Activated naive CD4-positive, alpha-beta T cell treated with anti-CD3 and anti-CD28 coated beads, Interleukin-2, amount 50 U/mL, for 16 hours (primary cell): ENCODE data around the gene SOWAHC.

Experiments used
- DNase-seq: peaks from one replicate; pipeline ENCODE4 v3.0.0-alpha.2; 2020

The SOWAHC gene

GRCh38 chr2:109647636-109648035, 33.5 kb downstream of the SOWAHC start:
- DNase-seq: no peak

DNA sequence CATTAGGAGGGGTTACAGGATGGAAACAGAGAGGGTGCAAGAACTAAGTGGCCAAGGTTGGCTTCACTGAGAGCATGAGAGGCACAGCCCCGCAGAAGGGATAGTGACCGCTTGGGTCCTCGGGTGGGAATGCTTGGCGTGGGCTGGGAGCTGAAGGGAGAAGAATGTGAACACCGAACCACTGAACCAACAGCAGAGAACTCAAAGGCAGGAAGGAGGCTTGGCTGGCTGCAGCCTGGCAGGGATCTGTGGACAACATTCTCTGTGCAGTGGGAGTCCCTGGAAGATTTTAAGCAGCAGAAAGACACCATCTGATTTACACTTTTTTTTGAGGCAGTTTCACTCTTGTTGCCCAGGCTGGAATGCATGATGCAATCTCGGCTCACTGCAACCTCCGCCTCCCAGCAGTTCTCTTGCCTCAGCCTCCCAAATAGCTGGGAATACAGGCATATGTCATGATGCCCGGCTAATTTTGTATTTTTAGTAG, 33.9 kb downstream of the SOWAHC start:
- DNase-seq: no peak

DNA sequence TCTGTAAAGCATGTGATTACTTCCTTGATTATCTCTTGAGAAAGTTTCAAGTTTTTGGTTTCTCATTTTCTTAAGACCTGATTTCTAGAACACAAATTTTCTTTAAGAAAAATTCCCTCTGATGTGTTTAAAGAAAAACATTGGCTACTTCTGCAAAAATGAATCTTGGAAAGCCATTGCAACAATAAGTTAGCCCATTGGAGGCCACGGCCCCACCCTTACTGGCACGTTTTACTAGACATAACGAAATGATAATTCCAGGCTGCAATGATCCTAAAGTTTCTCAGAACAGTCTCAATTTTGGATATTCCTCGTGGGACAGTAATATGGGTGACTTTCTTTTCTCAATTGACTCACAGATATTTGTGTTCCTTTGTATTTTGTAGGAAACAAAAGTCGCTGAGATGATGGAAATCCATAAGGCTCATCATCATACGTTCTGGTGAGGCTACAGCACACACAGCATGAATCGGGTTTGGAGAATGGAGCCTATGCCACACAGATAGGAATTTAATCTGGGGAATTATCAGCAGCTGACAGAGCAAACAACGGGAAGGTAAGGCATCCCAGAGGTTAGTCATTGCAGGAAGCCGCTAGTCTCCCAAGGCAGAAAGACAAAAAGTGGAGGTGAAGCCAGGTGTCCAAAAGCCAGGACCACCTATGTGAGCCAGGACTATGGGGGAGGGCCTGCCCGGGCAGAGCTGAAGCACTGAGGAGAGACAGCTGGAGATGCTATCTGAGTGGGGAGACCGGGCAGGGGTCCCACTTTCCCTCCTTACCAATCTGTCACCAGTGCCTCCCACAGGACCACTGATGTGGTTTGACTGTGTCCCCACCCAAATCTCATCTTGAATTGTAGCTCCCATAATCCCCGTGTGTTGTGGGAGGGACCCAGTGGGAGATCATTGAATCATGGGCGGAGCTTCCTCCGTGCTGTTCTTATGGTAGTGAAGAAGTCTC, 35.9 kb downstream of the SOWAHC start:
- no peak for DNase-seq

- no peak for DNase-seq
Observed at GRCh38 chr2:109654326-109655050, 40.3 kb downstream of the SOWAHC start.

DNA sequence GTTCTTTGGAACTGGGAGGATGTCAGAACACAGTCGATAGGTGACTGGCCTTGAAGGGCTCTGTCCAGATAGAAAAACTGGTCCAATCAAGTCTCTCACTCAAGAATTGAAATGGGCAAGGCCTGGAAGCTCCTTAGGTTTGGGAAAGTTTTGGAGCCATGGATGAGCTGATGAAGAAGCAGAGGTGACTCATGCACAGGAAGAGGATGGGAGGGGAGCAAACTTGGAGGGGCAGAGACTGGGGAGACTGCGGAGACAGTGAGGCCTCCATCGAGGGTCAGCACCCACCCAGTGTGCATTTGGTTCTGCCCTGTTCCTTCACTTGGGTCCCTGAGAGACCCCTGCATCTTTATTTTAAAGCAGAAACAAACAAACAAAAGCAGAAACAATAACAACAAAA, 41.1 kb downstream of the SOWAHC start:
- DNase-seq: no peak

DNA sequence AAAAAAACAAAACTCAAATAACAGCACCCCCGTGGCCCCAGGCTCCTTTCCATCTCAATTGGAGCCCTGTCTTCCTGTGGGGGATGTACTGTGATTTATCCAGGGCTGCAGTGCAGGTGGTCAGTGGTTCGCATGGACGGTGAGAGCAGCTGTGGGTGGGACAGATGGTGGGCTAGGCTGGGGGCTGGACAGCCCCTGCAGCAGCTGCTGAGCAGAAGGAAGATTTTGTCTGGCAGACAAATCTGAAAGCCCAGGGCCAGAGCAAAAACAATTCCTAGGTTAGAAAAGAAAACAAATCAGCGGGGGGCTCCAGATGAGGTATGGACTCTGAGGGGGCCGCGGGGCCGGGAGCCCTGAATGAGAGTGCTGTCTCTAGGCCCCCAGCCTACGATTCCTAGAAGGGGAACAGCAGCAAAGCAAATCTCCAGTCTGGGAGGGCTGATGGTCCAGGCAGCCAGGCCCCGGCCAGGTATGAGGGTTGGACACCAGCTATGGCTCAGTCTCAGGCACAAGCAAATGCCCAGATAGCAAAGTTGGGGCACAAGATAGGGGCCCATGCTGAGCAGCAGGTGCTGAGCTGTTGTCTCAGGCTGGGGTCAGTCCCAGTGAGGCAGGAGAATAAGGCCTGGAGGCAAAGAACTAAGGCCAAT, 45.4 kb downstream of the SOWAHC start:
- DNase-seq: no peak

DNA sequence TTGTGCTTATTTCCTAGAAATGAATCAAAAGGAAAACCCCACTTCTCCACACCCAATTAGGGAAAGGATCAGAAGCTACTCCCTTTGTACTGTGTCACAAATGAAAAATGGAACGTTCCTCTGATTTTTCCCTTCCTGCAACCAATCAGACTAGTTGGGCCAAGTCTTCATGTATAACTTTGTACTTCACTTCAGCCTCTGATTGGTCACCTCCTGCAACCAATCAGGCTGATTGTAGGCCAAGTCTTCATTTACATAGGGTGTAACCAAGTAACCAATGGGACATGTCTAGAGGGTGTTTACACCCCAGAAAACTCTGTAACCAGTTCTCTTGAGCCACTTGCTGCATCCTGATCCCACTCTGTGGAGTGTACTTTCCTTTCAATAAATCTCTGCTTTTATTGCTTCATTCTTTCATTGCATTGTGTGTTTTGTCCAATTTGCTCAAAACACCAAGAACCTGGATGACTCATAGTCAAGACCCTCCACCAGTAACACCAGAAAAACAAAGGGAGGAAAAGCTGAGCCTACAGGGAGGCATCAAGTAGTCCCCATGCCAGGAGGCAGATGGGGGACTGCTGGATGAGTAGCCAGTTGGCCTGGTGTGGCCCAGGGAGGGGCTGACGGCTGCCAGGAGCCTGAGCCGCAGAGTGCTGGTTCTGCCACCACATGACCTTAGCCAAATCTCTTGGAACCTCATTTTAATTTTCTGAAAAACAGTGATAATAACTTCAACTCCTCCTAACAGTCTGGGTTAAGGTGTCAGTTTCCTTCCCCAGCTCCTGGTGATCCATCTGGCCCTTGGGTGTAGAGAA, 46.1 kb downstream of the SOWAHC start:
- no peak for DNase-seq

DNA sequence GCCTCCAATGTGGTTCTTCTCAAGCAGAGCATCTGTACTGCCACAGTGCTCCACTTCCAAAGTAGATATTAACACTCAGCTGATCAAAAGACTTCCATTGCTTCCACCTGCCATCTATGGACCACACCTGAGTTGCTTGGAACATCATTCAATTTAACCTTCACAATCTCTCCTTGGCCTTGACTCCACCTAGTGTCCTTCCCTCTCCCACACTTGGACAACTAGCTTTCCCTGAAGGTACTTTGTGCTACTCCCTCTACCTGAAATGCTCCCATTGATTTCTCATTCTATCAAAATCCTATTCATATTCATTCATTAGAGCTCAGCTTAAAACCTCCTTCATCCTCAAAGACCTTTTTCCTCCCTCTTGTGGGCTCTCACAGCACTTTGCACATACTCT, 48.7 kb downstream of the SOWAHC start:
- DNase-seq: no peak

DNA sequence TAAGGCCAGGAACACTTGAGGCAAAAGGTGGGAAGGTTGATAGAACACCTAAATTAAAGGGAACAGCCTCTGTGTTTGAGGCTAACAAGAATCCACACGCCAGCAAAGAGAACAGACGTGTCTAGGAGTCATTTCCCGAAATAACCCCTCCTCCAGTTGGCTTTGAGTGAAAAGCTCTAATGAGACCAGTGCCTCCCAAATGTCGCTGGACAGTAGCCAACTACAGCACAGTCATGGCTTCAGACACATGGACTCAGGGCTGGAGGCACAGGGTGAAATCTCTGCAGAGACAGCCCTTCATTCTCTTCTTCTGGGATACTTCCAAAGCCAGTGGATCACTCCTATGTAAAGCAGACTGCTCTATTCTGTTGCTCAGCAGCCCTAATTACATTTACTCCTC, 49.6 kb downstream of the SOWAHC start:
- no peak for DNase-seq

DNA sequence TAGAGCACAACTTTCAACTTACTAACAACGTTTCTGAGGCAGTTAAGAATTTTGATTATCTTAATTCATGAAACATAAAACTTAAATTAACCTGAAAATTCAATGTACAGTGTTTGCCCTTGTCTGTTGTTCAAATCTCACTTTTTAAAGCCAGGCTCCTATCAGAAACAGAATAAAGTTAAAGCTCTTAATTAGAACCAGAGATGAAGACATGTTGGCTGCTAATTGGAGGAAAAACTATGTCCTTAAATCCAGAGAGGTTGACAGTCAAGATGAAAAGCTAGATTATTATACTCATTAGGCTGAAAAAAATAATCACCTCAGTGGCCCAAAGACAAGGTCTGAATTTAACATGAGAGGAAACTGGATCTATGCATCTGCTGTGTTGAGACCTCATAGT, 52.3 kb downstream of the SOWAHC start:
- DNase-seq: no peak
